ENCODE results near the gene EPHA8.

EPHA8 gene

DNA sequence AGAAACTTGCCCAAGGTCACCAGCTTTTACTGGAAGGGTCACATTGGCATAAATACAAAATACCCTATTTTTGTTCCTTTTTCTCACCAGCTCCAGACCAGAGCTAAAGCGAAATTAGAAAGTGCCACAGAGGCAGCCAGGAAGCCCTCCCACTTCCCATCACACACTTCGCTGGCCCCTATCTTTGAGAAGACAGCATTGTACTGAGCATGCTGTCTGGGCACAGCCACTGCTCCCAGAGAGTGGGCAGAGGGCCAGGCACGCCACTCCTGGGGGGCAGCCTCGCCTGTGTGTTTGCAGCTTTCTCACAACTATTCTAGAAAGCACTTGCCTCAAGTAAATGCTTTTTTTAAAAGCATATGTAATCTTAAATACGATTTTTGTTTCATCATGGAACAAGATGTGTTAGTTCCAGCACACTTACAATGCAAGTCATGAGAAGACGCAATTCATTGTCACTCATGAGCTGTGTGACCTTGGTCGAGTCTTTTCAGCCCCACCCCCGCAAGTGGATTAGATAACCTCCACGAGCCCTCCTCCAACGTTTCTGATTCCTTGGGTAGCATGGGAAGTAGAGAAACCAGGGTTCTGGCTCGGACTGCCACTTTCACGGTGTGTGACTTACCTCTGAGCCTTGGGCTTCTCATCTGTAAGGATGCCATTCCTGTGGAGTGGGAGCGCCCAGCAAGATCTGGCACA lies 25.7 kb upstream of the EPHA8 start:
- no peak for DNase-seq

DNA sequence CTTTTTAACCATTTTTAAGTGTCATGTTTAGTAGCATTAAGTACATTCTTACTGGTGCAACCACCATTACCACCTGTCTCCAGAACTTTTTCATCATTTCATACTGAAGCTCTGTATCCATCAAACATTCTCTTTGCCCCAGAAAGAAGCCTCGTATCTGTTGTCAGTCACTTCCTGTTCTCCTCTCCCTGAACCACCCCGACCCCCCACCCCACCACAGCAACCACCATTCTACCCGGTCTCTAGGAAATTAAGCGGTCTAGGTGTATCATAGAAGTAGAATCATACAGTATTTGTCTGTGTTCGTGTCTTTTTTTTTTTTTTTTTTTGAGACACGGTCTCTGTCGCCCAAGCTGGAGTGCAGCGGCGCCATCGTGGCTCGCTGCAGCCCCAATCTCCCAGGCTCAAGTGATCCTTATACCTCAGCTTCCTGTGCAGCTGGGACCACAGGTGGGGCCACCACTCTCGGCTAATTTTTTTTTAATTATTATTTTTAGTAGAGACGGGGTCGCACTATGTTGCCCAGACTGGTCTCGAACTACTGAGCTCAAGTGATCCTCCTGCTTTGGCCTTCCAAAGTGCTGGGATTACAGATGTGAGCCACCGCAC lies 23.7 kb upstream of the EPHA8 start:
- no peak for DNase-seq

DNA sequence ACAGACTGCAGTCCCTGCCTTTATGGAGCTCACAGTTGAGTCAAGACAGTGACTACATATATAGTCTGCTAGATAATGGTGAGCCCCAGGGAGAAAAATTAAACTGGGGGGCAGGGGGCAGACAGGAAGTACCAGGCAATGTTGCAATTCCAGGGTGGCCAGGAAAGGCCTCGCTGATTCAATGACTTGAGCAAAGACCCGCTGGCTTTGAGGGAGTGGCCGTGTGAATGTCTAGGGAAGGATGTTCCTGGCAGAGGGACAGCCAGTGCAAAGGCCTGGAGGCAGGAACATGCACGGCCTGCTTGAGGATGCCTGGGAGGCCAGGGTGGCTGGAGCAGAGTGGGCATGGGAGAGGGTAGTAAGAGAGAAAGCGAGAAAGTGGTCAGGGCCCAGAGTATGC lies 23.0 kb upstream of the EPHA8 start:
- DNase-seq: no peak

DNA sequence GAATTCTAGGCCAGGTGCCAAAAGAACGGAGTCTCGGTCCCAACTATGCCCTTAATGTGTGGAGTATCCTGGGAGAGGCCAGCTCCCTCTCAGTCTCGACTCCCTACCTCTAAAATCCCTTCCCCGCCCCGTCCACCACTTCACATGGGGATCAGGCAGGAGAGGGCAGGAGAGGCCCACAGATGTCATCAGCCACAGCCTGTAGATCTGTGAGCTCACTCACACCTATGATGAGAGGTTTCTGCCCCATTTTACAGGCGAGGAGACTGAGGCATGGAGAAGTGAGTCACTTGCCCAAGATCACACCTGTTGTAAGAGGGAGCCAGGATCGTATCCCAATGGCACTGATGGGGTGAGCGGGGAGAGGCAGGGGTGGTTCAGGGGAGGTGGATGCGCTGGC lies 20.4 kb upstream of the EPHA8 start:
- no peak for DNase-seq

DNA sequence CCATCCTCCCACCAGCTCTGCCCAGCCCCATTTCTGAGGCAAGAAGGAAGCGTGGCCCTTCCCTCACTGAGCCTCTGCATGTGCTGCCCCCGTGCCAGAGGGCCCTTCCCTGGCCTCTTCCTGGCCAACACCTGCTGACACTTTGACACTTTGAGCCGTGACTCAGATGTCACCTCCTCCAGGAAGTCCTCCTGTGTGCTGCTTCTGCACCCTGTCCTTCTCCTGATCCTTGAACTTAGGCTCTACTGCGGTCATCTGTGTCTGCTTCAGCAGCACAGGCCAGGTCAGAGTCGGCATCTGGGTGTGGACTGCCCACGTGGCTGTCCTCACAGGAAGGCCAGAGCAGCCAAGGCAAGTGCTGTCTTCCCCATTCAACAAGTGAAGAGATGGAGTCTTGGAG lies 19.6 kb upstream of the EPHA8 start:
- no peak for DNase-seq

DNA sequence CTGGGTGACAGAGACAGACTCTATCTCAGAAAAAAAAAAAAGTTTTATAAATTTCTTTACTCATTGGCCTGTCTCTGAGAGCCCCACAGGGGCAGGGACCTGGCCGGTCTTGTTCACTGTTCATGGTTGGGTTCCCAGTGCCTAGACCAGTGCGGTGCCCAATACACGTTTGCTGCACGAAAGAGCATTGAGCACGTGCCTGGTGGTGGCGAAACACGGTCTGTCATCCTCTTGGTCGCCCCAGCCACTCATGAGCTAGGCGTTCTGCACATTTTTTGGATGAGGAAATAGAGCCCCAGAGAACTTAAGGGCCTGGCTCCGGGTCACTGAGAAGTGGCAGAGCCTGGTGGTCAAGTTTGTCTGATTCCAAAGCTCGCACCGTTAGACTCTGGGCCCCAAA lies 18.7 kb upstream of the EPHA8 start:
- DNase-seq: no peak

DNA sequence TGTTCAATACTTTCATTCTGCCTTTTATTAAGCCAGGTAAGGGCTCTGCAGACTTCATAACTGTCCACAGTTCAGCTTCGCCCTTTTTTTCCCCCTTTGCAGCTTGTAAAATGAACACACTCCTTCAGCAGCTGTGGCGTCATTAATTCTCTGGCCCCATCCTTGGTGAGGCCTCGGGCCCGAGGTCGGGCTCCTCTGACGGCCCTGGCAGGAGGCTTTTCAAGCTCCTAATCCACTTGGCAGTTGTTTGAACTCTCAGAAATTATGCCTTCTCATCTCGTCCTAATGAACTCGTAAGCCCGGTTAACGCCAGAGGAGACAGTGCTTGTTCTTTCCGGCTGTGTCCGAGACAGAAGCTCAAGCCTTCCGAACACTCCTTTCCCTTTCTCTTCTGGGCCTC lies 18.1 kb upstream of the EPHA8 start:
- DNase-seq: no peak

DNA sequence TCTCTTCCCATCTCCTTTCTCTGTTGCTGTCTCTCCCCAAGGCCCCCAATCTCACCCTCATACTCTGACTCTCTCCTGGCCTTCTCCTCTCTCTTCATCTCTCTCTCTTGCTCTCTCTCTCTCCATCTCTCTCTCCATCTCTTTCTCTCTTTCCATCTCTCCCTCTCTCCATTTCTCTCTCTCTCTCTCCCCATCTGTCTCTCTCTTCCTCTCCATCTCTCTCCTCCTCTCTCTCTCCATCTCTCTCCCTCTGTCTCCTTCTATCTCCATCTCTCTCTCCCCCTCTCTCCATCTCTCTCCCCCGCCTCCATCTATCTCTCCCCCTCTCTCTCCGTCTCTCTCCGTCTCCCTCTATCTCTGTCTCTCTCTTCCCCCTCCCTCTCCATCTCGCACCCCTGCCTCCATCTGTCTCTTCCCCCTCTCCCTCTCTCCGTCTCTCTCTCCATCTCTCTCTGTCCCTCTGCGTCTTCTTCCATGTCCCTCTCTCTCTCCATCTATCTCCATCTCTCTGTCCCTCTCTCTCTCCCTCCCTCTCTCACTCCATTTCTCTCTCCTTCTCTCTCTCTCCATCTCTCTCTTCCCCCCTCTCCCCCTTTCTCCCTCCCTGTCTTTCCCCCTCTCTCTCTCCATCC lies 16.0 kb upstream of the EPHA8 start:
- no peak for DNase-seq

DNA sequence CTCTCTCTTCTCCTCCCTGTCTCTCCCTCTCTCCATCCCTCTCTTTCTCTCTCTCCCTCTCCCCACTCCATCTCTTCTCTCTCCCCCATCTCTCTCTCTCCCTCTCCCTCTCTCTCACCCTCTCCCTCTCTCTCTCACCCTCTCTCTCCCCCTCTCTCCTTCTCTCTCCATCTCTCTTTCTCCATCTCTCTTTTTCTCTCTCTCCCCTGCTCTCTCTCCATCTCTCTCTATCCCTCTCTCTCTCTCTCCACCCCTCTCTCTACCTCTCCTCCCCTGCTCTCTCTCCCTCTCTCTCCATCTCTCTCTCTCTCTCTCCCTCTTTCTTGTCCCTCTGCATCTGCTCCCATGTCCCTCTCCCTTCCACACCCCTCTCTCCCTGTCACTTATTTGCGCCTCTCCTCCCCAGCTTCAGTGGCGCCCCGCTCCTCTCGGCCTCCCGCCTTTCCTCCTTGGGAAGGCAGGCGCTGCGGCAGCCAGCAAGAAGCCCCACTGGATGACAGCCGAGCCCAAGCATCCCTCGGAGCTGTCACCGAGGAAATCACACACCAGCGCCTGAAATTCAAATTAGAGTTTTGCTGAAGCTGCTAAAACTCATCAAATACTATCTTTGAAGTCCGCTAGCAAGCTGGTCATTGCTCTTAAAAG lies 15.3 kb upstream of the EPHA8 start:
- DNase-seq: no peak

DNA sequence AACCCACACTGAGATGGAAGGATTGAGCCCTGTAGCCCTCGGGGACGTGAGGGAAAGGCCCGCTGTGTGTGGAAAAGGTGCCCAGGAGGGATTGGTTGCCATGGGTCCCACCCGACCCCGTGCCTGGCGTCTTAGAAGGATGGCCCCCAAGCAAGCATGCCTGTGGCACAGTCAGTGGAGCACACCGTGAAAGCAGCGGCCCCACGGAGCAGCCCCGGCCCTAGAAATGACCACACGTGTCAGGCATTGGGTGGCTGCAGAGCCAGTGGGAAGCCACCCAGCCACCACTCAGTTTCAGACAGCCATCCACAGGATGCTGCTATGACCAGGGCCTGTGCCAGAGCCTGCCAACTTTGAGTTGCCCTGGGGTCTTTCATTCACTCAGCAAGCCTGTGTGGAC lies 13.3 kb upstream of the EPHA8 start:
- DNase-seq: no peak

DNA sequence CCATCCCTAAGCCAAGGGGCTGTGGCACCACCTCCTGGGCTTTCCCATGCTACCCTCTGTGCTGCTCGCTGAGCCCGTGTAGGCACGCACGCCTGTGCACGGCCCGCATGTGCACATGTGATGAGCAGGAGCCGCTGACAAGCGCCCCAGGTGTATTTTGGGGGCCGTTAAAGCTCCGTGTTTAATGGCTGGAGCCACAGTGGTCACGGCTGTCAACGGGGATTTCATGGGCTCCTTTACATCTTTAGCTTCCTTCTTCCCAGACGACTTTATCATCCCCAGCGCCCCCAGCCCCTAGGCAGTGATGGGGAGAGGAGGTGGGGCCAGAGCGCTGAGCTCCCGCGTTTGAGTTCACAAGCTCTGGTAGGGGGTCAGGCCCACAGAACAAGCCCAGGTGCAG lies 11.7 kb upstream of the EPHA8 start:
- DNase-seq: no peak

DNA sequence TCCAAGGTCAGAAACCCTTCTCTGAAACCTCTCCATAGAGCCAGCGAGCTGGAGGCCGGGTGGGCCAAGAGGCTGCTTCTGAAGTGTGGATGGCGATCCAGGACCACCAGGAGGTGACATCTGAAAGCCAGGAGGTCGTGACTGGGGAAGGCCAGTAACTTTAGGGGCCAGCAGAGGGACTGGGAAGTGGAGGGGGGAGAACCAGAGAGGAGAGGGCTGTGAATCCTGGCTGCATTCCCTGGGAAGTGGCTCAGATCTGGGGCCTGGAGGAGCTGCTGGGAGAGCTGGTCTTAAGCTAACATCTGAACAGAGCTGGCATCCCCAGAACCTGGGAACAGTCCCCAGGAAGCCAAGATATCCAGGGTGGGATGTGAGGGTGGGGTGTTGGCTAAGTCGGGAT lies 11.3 kb upstream of the EPHA8 start:
- no peak for DNase-seq

DNA sequence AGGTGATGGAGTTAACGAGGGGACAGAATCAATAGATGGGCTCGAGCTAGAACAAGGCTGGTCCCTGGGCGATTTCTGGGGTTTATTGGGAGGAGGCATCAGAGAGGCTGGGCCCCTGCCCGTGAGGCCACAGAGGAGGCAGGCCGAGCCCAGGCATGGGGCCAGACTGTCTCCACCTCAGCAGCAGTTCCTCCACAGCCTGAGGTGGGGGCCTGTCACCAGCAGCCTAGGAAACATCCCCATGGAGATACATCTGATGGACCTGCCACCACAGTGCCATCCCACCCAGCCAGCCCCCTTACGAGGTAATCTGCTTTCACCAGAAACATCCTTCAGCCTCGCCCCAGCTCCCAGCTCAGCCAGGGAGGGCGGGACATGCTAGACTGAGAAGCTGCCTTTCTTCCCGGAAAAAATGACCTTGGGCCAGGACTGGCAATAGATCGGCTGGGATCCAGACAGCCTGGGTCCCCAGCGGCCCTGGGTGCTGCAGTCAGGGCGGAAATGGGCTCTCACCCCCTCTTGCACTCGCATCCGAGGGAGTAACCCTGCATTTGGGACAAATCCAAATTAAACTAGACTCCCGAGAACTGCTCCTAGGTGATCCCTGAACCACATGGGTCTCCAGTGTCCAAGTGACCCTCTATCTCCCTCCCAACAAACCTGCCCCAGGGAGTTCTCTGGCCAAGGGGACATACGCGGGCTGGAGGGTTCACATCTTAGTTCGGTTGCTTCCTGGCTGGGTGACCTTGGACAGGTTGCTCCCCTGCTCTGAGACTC lies 10.0 kb upstream of the EPHA8 start:
- DNase-seq: no peak

DNA sequence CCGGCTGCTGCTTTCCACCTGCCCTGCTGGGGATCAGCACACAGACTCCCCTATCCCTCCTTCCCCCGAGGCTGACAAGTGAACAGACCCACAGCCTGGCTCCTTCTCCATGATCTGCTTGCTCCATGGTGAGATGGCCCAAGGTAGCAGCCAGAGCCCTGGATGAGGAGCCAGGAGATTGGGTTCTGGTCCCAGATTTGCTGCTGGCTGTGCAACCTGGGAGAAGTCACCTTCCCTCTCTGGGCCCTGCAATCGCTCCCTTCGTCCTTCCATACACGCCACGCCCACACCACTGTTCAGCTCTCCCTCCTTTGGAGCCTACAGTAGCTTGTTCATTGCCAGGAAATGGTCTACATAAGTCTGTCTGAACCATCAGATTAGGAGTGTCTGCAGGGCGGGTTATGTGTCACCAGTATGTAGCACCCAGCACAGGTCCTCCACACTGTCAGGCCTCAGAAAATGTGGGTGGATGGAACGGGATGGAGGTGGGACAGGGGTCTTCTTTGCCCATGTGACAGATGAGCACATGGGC lies 9.2 kb upstream of the EPHA8 start:
- DNase-seq: no peak

DNA sequence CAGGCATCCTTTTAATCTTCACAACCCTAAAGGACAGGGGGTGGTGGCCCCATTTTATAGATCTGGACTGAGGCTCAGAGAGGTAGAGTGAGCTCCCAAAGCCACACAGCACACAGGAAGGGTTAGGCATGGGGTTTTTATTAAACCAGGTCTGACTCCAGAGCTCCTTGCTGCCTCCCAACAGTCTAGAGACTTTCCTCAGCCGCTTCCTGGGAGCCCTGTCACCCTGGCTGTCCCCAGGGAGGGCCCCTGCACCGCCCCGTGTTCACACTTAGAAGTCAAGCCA lies 8.0 kb upstream of the EPHA8 start:
- no peak for DNase-seq

DNA sequence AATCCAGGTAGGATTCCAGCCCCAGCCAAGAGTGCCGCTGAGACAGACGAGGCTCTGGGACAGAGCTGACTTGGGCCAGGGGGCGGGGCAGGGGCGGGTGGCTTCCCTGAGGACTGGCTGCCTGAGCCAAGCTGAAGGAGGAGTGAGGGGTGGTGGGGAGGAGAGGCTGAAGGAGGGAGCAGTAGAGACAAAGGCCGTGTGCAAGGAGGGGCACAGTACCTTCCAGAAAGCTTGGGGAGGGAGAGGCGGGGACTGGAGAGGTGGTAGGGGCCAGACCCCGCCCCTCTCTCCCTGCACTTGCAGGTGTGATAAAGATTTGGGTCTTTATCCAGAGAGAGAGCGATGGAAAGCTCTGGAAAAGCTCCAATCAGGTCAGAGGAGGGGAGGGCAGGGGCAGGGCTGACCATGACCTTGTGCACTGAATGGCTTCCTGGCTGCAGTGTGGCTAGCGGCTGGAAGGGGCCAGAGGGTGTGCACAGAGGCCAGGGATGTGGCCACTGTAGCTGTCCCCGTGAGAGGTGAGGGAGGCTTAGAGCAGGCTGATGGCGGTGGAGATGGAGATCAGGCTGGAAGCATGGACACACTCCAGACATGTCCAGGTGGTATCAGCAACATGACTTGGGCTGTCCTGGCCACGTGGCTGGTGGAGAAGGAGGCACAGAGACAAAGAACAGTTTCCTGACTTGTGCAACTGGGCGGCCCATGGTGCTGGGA lies 6.7 kb upstream of the EPHA8 start:
- DNase-seq: no peak

DNA sequence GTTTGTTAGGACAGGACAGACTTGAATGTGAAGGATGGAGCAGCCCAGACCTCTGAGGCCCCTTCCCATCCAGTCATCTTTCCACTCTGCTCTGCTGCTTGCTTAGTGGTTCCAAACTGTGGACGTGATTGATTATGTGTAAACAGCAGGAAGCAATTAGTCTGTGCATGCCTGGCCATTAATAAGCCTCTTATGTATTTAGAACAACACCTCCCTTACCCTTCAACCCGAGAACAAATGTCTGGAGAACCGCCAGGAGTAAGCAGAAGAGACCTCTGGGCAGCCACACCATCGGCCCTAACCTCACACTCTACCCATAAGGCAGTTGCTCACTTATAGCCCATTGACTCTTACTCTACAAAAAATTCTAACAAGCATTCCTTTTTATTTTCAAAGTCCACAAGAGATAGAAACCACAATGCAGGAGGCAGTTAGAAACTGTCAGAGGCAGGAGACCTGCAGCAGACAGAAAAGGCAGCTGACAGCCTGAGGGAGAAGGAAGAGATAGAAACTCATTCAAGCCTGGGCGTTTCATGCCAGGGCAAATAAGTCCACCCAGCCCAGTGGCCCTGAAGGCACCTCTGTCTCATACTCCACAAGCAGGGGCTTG lies 5.8 kb upstream of the EPHA8 start:
- DNase-seq: no peak

DNA sequence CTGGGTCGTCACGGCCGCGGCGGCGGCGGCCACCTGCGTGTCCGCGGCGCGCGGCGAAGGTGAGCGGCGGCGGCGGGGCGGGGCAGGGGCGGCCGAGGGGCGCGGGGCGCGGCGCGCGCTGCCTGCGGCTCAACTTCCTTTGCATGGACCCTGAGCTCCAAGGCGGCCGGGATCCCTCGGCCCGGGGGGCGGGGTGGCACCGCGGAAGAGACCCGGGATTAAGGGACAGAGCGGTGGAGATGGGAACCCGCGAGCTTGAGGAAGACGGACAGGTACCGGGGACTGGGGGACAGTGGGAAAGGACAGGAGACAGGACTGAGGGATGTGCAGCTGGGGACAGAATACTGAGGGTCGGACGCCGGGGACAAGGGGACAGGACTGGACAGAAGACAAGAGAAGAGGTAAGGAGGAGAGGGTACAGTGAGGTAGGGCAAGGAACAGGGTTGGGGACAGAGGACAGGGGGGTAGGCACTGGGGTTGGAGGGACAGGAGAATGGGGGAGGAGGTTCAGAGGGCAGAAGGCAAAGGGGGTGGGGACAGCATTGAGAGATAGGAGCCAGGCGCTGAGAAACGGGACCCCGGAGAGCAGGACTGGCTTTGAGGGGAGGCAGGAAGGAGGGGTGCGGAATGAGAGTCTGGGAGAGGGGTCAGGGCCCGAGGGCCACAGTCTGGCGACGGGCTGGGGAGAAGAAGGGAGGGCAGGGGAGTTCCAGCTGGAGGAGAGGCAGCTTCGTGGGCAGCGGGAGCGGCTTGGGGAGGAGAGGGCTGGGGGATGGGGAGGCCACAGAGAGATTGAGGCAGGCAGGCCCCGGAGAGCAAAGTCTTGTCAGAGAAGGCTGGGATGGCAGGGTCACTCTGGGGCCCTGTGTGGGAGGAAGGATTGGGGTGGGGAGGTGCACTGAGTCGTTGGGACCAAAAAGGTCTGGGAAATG lies 648 bp downstream of the EPHA8 start:
- DNase-seq: no peak

DNA sequence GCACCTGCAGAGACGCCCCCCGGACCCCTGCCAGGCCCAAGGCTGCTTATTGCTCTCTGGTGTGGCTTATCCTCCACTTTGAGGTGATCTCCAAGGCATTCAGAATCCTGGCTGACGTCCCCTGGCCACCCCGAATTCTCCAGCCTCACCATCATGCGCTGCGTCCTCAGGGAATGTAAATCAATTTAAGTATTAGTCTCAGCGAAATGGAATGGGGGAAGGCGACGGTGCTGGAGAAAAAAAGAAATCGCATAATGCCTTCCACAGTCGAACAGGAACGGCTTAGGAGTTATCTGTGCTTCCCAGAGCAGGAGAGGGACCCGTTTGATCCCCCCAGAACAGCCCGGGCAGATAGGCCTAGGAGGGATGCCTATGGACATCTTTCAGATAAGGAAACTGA lies 2.9 kb downstream of the EPHA8 start:
- DNase-seq: no peak

DNA sequence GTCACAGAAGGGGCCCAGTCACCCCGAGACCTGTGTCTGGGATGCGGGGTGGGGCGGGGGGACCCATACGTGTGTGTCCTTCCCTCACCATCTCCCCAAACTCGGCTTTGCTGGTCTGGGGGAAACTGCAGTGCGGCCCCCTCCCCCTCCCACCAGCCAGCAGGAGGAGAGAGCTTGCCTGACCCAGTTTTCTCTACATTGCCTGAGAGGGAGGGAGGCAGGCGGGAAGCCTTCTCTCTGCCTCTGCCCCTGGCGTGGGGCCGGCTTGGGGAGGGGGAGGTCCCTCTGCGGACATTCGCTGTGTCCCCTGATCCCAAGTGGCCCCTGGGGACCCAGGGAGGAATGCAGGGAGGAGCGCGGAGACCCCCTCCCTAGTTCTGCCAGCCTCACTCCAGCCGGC lies 3.9 kb downstream of the EPHA8 start:
- DNase-seq: no peak

DNA sequence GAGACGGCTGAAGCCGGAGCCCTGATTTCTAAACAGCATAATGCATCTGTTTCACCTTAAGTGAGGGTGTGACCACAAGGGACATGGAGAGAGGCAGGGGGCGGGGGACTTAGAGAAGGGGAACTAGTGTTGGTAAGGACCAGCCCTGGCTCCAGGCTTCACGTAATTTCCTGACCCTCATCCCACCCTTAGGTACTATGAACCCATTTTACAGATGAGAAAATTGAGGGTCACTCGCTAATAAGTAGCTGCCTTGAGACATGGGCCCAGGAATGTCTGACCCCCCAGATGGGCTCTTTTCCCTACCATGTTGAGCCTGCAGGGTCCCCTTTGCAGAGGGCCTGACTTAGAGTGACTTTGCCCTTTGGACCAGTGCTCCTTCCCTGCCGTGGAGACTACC lies 4.7 kb downstream of the EPHA8 start:
- no peak for DNase-seq
